ENCODE data around the gene CHD5.

The CHD5 gene

GRCh38 chr1:6148497-6149241 lies 31.5 kb downstream of the CHD5 start:
- Histone ChIP-seq H3K9ac (no peak overlapping the region), H3K4me1 (no peaks in the 10 kb centered on the region), H3K27ac (no peak overlapping the region), H3K4me2 (no peak overlapping the region), H3K27me3 (no peaks in the 10 kb centered on the region), H3K9me3 (peaks cover 11% of the 10 kb centered on the region; the same call in 1 of the 2 replicates), H4K20me1 (no peaks in the 10 kb centered on the region), H3K36me3 (no peaks in the 10 kb centered on the region), H3K4me3 (no peak overlapping the region)
- no peak for TF ChIP-seq Cebpa-rat (IDR thresholded peaks at IDR 0.05)

GRCh38 chr1:6145864-6146410 lies 34.2 kb downstream of the CHD5 start:
- no peaks in the 10 kb centered on the region for H3K27me3 ChIP-seq

GRCh38 chr1:6145396-6145750 lies 34.7 kb downstream of the CHD5 start:
- H3K4me1 ChIP-seq, result peaks cover 16% of the 10 kb centered on the region
- H3K27ac ChIP-seq, result no peak overlapping the region
- H3K9ac ChIP-seq, result no peak overlapping the region
- H4K20me1 ChIP-seq, result no peaks in the 10 kb centered on the region
- peaks cover 11% of the 10 kb centered on the region; the same call in 1 of the 2 replicates for H3K9me3 ChIP-seq
- no peak for TF ChIP-seq Cebpa-rat (IDR thresholded peaks at IDR 0.05)
- H3K4me3 ChIP-seq, result no peak overlapping the region
- no peaks in the 10 kb centered on the region for H3K27me3 ChIP-seq
- H3K4me2 ChIP-seq, result no peak overlapping the region
- H3K36me3 ChIP-seq, result no peaks in the 10 kb centered on the region

More at GRCh38 chr1:6145864-6146410, 34.2 kb downstream of the CHD5 start:
- Histone ChIP-seq H3K9ac (no peak overlapping the region), H3K4me3 (no peak overlapping the region), H3K9me3 (peaks cover 11% of the 10 kb centered on the region; the same call in 1 of the 2 replicates), H3K36me3 (no peaks in the 10 kb centered on the region), H4K20me1 (no peaks in the 10 kb centered on the region), H3K27ac (no peak overlapping the region), H3K4me1 (peaks cover 14% of the 10 kb centered on the region), H3K4me2 (no peak overlapping the region)
- TF ChIP-seq Cebpa-rat (IDR thresholded peaks at IDR 0.05), result no peak

- Histone ChIP-seq H4K20me1 (no peaks in the 10 kb centered on the region), H3K4me3 (no peak overlapping the region), H3K27me3 (no peaks in the 10 kb centered on the region), H3K4me2 (no peak overlapping the region), H3K9ac (no peak overlapping the region), H3K9me3 (peaks cover 11% of the 10 kb centered on the region; the same call in 1 of the 2 replicates), H3K36me3 (no peaks in the 10 kb centered on the region), H3K27ac (no peak overlapping the region), H3K4me1 (peaks cover 16% of the 10 kb centered on the region)
- no peak for TF ChIP-seq Cebpa-rat (IDR thresholded peaks at IDR 0.05)
These were observed 35.3 kb downstream of the CHD5 start for GRCh38 chr1:6144647-6145395.

GRCh38 chr1:6144175-6144574 lies 35.9 kb downstream of the CHD5 start:
- Histone ChIP-seq H3K36me3 (no peaks in the 10 kb centered on the region), H3K4me3 (no peak overlapping the region), H3K4me1 (peaks cover 17% of the 10 kb centered on the region), H3K27ac (no peak overlapping the region), H3K9me3 (peaks cover 5% of the 10 kb centered on the region; the same call in 1 of the 2 replicates), H3K9ac (no peak overlapping the region), H4K20me1 (no peaks in the 10 kb centered on the region), H3K4me2 (no peak overlapping the region), H3K27me3 (no peaks in the 10 kb centered on the region)
- no peak for TF ChIP-seq Cebpa-rat (IDR thresholded peaks at IDR 0.05)

- Histone ChIP-seq H3K9me3 (no peaks in the 10 kb centered on the region), H3K27me3 (no peaks in the 10 kb centered on the region), H3K4me3 (no peak overlapping the region), H3K9ac (no peak overlapping the region), H3K27ac (no peak overlapping the region), H3K36me3 (no peaks in the 10 kb centered on the region), H3K4me1 (peaks cover 25% of the 10 kb centered on the region), H3K4me2 (no peak overlapping the region), H4K20me1 (no peaks in the 10 kb centered on the region)
- no peak for TF ChIP-seq Cebpa-rat (IDR thresholded peaks at IDR 0.05)
These were observed 36.7 kb downstream of the CHD5 start for GRCh38 chr1:6143395-6143794.

- H3K4me2 ChIP-seq, result no peak overlapping the region
- H3K27ac ChIP-seq, result no peak overlapping the region
- no peak for TF ChIP-seq Cebpa-rat (IDR thresholded peaks at IDR 0.05)
- no peaks in the 10 kb centered on the region for H3K36me3 ChIP-seq
- H3K4me3 ChIP-seq, result no peak overlapping the region
- H4K20me1 ChIP-seq, result no peaks in the 10 kb centered on the region
- H3K4me1 ChIP-seq, result peaks cover 31% of the 10 kb centered on the region
- no peak overlapping the region for H3K9ac ChIP-seq
- H3K9me3 ChIP-seq, result no peaks in the 10 kb centered on the region
- H3K27me3 ChIP-seq, result no peaks in the 10 kb centered on the region
These were observed 37.4 kb downstream of the CHD5 start for GRCh38 chr1:6142734-6143133.

- no peak overlapping the region for H3K9ac ChIP-seq
- no peaks in the 10 kb centered on the region for H4K20me1 ChIP-seq
- no peak for TF ChIP-seq Cebpa-rat (IDR thresholded peaks at IDR 0.05)
- H3K36me3 ChIP-seq, result no peaks in the 10 kb centered on the region
- peak overlapping the region; percentile 51 for H3K4me2 ChIP-seq
- H3K4me1 ChIP-seq, result peaks cover 37% of the 10 kb centered on the region
- no peaks in the 10 kb centered on the region for H3K27me3 ChIP-seq
- no peaks in the 10 kb centered on the region for H3K9me3 ChIP-seq
- 0 out of 2 replicates have a peak overlapping the region, but pooled peaks have one; percentile 47 for H3K27ac ChIP-seq
- no peak overlapping the region for H3K4me3 ChIP-seq
These were observed 38.0 kb downstream of the CHD5 start for GRCh38 chr1:6142036-6142621.

GRCh38 chr1:6141592-6141991 lies 38.5 kb downstream of the CHD5 start:
- Histone ChIP-seq H3K9ac (no peak overlapping the region), H3K4me3 (no peak overlapping the region), H3K4me2 (peak overlapping the region; percentile 51), H3K4me1 (peaks cover 37% of the 10 kb centered on the region), H4K20me1 (no peaks in the 10 kb centered on the region), H3K36me3 (no peaks in the 10 kb centered on the region), H3K27me3 (no peaks in the 10 kb centered on the region), H3K27ac (0 out of 2 replicates have a peak overlapping the region, but pooled peaks have one; percentile 47), H3K9me3 (no peaks in the 10 kb centered on the region)
- TF ChIP-seq Cebpa-rat (IDR thresholded peaks at IDR 0.05), result no peak
